GM21576 (cell line): Measurements from ENCODE around the gene SRSF1.
"Not testable (repeated sequence)": the region's sequence is repeated elsewhere in the genome, so short reads cannot be mapped to it uniquely, and the experiment has no call there.

ENCODE experiments used
- ATAC-seq: cut with Tn5 transposase; IDR thresholded peaks from one replicate; pipeline ENCODE4 v1.9.1; 2021; ENCODE audit warnings: mild to moderate bottlenecking, moderate library complexity; ENCODE audit not compliant: unreplicated experiment

Gene SRSF1

GRCh38 chr17:57993471-57994365, 13.3 kb downstream of the SRSF1 start:
- no peak for ATAC-seq

- ATAC-seq: no peak
These were observed 15.5 kb downstream of the SRSF1 start for GRCh38 chr17:57991537-57991936.

GRCh38 chr17:57990037-57990436, 17.0 kb downstream of the SRSF1 start:
- ATAC-seq: no peak

DNA sequence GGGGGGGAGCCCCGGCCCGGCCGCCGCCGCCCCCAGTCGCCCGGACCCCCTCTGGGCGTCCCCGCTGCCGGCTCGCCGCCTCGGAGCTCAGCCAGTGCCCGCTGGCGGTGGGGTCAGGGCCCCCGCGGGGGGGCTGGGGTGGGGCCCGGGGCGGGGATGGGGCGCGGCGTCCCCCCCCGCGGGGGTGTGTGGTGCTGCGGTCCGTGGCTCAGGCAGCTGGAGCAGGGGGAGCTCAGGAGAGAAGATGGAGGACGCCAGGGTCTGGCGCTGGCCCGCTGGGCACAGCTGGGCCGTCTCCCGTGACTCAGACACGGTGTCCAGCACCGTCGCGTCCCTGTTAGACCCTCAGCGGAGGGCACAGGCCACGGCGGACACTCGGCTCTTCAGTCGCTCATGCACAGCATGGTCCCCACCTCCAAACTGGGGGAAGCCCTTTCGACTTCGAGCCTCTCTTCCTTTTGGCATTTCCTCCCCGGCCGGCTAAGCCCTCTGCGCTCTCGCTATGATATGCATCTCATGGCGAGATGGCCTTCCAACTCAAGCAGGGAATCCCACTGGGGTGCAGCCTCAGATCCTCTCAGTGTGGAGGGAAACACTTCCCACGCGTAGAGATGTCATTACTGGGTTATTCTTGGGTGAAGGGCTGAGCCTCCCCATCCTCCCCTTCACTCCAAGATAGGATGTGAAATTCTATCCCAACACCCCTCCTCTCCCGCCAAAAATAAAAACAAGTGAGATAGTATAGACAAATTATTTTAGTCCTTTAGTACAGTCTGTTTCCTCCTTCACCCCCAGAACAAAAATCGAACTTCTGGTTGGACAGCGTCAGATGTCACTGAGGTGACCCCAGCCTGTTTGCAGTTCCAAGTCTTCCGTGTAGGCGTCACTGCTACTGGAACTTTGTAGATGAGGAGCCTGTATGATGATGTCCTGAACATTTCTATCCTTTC, 18.5 kb downstream of the SRSF1 start:
- ATAC-seq: peak; percentile 51

DNA sequence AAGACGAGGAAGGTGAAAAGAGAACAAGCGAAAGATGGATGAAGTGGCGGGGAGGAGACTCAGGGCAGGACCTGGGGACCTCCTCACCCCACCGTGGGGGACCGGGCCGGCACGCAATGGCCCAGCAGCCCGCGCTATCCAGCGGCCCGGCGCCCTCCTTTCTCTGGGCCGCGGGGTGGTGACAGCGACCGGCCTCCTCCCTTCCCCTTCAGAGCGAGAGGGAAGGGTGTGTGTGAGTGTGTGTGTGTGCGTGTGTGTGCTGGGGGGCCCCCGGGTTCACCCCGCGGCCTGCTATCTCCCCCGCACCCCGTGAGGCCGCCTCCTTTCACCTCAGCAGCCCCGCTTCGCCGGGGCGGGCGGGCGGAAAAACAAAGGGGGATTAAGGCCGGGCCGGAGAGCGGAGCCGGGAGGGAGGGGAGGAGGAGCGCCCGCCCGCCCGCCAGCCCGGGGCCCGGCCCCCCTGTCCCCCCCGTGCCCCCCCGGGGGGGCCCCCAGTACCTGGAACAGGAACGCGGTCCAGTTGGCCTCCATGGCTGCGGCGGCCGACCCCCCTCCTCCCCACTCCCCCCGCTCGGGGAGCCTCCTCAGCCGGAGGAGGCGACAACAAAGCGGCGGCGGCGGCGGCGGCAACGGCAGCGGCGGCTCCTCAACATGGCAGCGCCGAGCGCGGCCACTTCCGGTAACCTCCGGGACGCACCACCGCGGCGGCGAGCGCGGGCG, 19.3 kb downstream of the SRSF1 start, which contains the start of gene VEZF1:
VEZF1 (minus strand) TSS at position 674 of the 720 bp plus-strand sequence; CDS start at position 531, 143 bp downstream.
- ATAC-seq: peak; percentile 32

- ATAC-seq: peak; percentile 17
These were observed 20.0 kb downstream of the SRSF1 start for GRCh38 chr17:57986841-57987580.

DNA sequence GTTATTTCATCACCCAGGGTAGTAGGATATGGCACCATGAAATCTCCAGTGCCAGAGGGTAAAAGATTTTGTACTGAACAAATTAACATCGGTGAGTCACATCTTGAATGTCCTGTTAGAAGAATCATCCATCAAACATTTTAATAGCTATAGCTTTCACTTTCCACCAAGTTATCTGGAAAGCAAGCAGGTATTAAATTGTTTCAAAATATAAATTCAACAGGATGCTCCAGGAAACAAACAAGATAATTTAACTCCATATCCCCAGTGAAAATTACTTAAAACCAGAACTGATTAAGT, 21.4 kb downstream of the SRSF1 start:
- ATAC-seq: no peak

DNA sequence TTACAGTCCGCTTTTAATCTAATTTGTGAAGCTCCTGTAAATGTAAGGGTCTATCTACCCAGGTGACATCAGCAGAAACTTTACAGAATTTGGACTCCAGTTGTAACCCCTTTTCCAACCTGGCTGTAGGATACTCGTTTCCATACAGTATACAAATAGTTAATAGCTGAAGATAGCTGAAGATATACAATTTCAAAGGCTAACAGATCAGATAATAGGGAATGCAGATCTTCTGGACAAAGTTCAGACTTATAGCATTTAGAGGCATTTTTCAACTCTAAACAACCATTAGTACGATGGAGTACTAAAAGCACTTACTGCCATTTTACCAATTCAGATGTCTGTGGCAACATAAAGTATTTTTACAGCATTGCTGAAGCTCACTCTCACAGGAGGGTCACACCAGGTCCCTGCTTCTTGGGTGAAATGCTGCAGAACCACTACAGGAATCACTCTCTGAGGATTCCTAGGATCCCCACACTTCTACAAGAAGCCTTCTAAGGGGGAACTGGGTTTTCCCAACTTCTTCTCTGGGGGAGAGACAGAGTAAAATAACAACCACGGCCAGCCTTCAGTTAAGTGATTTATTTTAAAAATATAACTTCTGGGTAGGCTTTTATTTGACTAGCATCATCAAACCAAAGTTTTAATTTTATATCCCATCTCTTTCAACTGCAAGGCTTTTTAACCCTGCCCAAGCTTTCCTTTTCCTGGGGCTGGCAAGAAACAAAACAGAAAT, 21.9 kb downstream of the SRSF1 start:
- ATAC-seq: no peak

- ATAC-seq: no peak
These were observed 22.7 kb downstream of the SRSF1 start for GRCh38 chr17:57984261-57984890.

DNA sequence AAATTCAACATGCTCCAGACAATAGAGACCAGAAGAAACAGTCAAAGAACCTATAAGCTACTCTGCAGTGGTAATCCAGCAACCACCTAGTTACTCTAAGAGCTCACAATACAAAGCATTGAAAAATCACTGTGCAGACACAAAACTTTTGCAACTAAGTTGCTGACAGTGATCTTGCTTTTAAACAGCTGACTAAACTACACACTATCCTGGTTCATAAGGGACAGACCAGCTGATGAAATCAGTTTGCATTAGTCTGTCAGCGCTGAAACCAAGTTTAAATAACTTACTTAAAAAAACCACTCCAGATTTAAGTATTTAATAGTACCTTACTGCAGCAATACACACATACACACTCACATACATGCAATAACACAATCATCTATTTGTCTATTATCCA, 23.6 kb downstream of the SRSF1 start:
- ATAC-seq: no peak

DNA sequence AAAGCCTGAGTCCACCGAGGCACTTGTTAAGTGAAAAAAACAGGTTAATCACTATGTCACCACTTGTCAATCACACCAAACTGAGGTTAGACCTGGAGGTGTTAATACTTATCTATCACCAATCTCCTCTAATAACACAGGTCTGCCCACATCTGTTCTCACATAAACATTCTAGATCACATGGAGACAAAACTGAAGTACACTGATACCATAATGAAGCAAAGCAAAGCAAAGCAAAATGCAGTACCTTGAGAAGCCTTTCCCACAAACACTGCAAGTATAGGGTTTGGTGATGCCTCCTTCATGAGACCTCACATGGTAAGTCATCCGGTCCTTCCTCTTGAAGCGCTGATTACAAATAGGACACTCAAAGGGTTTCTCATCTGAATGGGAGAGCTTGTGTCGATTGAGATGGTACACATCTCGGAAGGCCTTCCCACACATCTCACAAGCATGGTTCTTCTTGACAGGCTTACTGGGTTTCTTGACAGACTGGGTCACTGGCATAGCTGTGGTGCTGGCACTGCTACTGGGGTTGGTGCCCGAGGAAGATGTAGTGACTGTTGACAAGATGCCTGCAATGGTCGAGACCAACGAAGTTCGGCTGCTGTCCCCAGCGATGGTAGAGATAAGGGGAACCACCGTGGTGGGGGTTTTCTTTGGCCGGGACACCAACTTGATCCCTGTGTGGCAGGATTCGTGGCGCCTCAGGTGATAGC, 24.4 kb downstream of the SRSF1 start:
- ATAC-seq: no peak

DNA sequence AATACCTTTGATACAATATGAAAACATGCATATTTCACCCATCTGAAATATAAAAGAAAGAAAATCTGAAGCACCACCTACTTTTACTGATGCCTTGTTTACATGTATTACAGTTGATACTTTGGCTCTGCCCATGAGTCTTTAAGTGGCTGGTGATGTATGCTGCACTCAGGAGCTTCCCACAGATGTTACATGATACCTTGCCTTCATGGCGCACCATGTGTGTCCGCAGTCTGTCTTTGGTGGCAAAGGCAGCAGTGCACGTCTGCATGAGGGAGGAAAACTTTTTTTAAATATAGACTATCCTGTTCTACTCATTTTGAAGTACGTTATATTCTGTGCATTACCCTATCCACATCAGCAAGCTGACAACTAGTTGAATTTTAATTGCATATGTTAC, 26.5 kb downstream of the SRSF1 start:
- no peak for ATAC-seq

GRCh38 chr17:57979076-57979475, 28.0 kb downstream of the SRSF1 start:
- no peak for ATAC-seq

- no peak for ATAC-seq
These were observed 30.5 kb downstream of the SRSF1 start for GRCh38 chr17:57976594-57976993.

DNA sequence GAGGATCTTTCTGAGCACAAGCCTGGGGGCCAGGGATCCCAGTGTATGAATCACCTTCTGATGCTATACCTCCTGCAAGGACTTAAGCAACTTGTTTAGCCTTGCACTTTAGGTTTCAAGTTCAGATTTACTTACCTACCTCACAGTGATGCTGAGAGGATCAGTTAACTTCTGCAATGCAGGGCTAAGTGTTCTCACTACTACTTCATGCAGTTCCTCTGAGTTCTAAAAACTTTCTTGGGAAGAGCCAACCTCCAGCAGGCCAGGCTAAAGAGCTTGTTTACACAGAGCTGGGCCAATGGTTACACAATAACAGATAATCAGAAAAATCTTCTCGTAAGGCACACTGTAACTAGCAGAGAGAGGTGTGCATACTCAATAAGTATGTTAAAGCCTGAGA, 32.0 kb downstream of the SRSF1 start:
- ATAC-seq: no peak

- ATAC-seq: not testable (repeated sequence)
These were observed 32.8 kb downstream of the SRSF1 start for GRCh38 chr17:57974053-57974824.

- ATAC-seq: no peak
These were observed 34.9 kb downstream of the SRSF1 start for GRCh38 chr17:57972151-57972550.

- ATAC-seq: no peak
These were observed 35.5 kb downstream of the SRSF1 start for GRCh38 chr17:57971572-57971971.
